Large intestine (tissue), 3 donors: ENCODE measurements around the gene PSMD3. TPM values are rescaled to one million over a fixed set of nuclear protein-coding genes. Genes with fewer than 3 reads are reported as not detected.

ENCODE experiments used
- DNase-seq, 2 donors: peaks; one replicate each; pipeline versions ENCODE4 v3.0.0 to v3.0.0-alpha.2; 2013
- H3K27ac ChIP-seq: one replicate; pipeline ENCODE4 v1.5.1; 2013; ENCODE audit warnings: low read length
- H3K27me3 ChIP-seq: 2 replicates; pipeline ENCODE4 v1.6.1; 2013; ENCODE audit warnings: low read length; ENCODE audit not compliant: control insufficient read depth, insufficient read depth
- H3K36me3 ChIP-seq: 2 replicates; pipeline ENCODE4 v1.6.1; 2013; ENCODE audit warnings: low read length; ENCODE audit not compliant: control insufficient read depth, insufficient read depth
- H3K4me1 ChIP-seq: one replicate; pipeline ENCODE4 v1.6.1; 2013; ENCODE audit warnings: low read length; ENCODE audit not compliant: control insufficient read depth, insufficient read depth
- H3K4me3 ChIP-seq: one replicate; pipeline ENCODE4 v1.5.1; 2013; ENCODE audit warnings: low read length
- H3K9me3 ChIP-seq: one replicate; pipeline ENCODE4 v1.6.1; 2013; ENCODE audit warnings: mild to moderate bottlenecking, low read depth, low read length, moderate library complexity; ENCODE audit not compliant: control insufficient read depth
- WGBS: methylation state at CpG from one replicate; pipeline ENCODE4 v1.1.5; 2013; ENCODE audit warnings: low lambda C conversion rate; ENCODE audit not compliant: insufficient coverage; 5-methylcytosine and 5-hydroxymethylcytosine counted together
- polyA plus RNA-seq: library from polyadenylated mRNA; unstranded; fragments of 120-200 nt; gene quantifications from one replicate; pipeline ENCODE4 v1.2.1, GENCODE V29; 2013

PSMD3 gene
- polyA plus RNA-seq, 1 donor = 73.3 TPM

DNA sequence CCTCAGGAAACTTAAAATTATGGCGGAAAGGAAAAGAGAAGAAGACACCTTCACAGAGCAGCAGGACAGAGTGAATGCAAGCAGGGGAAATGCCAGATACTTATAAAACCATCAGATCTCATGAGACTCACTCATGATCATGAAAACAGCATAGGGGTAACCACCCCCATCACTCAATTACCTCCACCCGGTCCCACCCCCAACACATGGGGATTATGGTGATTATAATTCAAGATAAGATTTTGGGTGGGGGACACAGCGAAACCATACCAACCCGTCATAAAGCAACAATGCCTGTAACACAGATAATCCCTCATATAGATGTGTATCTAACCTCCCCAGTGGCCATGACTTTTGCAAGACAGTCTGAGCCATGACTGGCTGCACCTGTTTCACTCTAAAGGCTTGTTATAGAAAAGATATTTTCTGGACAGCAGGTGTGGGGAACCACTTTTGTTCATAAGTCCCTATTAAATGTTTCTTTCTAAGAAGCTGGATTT is 24.8 kb upstream of the PSMD3 start:
- Histone ChIP-seq H3K9me3 (no peaks in the 10 kb centered on the region), H3K27me3 (no peaks in the 10 kb centered on the region), H3K36me3 (no peaks in the 10 kb centered on the region), H3K4me1 (peaks cover 7% of the 10 kb centered on the region), H3K4me3 (no peak overlapping the region), H3K27ac (no peak overlapping the region)
- no CpG with 5 or more reads among the region's 4 CpGs for WGBS
- no peak for DNase-seq

GRCh38 chr17:39960524-39961041 is 20.0 kb upstream of the PSMD3 start:
- H3K4me1 ChIP-seq = peaks cover 3% of the 10 kb centered on the region
- H3K27ac ChIP-seq = no peak overlapping the region
- no peaks in the 10 kb centered on the region for H3K27me3 ChIP-seq

GRCh38 chr17:39962642-39963220 is 17.9 kb upstream of the PSMD3 start, which contains the start of gene GSDMA:
Gene GSDMA, plus strand, starts transcription at chr17:39963004. Its CDS starts 2,684 bp downstream, at chr17:39965688.
- Histone ChIP-seq H3K4me1 (peaks cover 3% of the 10 kb centered on the region), H3K9me3 (no peaks in the 10 kb centered on the region), H3K36me3 (no peaks in the 10 kb centered on the region), H3K4me3 (no peak within 1 kb of the TSS), H3K27ac (no peak within 1 kb of the TSS), H3K27me3 (no peaks in the 10 kb centered on the region)
- DNase-seq = no peak
- WGBS = no CpG with 5 or more reads among the region's 6 CpGs

More at GRCh38 chr17:39960524-39961041, 20.0 kb upstream of the PSMD3 start:
- Histone ChIP-seq H3K9me3 (no peaks in the 10 kb centered on the region), H3K36me3 (no peaks in the 10 kb centered on the region), H3K4me3 (no peak overlapping the region)
- 65% methylated on average over 2 of the region's 8 CpGs for WGBS
- peak in 1 of 2 donors; percentile 32 for DNase-seq

DNA sequence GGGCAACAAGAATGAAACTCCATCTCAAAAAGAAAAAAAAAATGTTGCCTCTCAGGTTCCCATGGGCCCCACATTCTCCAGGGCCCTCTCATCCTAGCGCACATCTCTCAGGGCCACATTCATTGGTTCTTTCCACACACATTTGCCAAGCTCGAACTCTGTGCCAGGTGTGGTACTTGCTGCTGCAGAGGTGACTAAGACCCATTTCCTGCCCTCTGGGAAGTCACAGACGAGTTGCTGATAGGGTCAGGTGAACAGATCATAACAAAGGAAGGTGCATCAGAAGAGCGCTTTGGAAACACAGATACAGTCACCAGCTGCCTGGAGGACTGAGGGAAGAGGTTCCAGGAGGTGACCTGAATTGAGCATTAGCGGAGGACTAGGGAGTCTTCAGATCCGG is 16.8 kb upstream of the PSMD3 start:
- H3K9me3 ChIP-seq = no peaks in the 10 kb centered on the region
- H3K36me3 ChIP-seq = no peaks in the 10 kb centered on the region
- H3K4me1 ChIP-seq = peaks cover 6% of the 10 kb centered on the region
- H3K4me3 ChIP-seq = no peak overlapping the region
- no peaks in the 10 kb centered on the region for H3K27me3 ChIP-seq
- 83% methylated on average over 3 of the region's 6 CpGs for WGBS
- DNase-seq = no peak
- no peak overlapping the region for H3K27ac ChIP-seq

- 75% methylated on average over 4 of the region's 8 CpGs for WGBS
- Histone ChIP-seq H3K36me3 (no peaks in the 10 kb centered on the region), H3K27me3 (no peaks in the 10 kb centered on the region), H3K4me1 (peaks cover 5% of the 10 kb centered on the region), H3K4me3 (no peak overlapping the region), H3K27ac (no peak overlapping the region), H3K9me3 (no peaks in the 10 kb centered on the region)
- DNase-seq = no peak
Measured at GRCh38 chr17:39965017-39965699, 15.4 kb upstream of the PSMD3 start.

- Histone ChIP-seq H3K4me1 (peaks cover 9% of the 10 kb centered on the region), H3K27ac (no peak overlapping the region), H3K27me3 (peaks cover 7% of the 10 kb centered on the region), H3K36me3 (no peaks in the 10 kb centered on the region), H3K4me3 (no peak overlapping the region), H3K9me3 (no peaks in the 10 kb centered on the region)
- DNase-seq = no peak
- WGBS = no CpG with 5 or more reads among the region's 6 CpGs
Measured at GRCh38 chr17:39966771-39967170, 13.8 kb upstream of the PSMD3 start.

DNA sequence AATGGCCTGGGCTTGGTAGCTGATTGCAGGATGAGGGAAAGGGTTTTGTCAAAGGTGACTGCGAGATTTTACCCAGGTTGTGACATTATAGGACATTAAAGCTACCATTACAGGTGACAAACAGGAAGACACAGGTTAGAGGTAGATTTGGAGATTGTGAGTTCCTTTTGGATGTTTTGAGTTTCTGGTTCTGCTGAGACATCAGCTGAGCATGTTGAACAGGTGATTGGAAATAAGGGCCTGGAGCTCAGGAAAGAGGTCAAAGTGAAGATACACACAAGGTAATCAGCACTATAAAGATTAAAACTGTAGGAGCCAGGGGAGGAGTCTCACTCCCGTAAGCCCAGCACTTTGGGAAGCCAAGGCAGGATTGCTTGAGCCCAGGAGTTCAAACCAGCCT is 11.8 kb upstream of the PSMD3 start:
- peaks cover 11% of the 10 kb centered on the region for H3K27me3 ChIP-seq
- H3K36me3 ChIP-seq = no peaks in the 10 kb centered on the region
- H3K9me3 ChIP-seq = no peaks in the 10 kb centered on the region
- H3K27ac ChIP-seq = no peak overlapping the region
- no peak overlapping the region for H3K4me3 ChIP-seq
- DNase-seq = peak in 1 of 2 donors; percentile 58
- H3K4me1 ChIP-seq = peaks cover 9% of the 10 kb centered on the region
- 20% methylated on average over 1 of the region's 2 CpGs for WGBS

- WGBS = 100% methylated on average over 2 of the region's 6 CpGs
- Histone ChIP-seq H3K27ac (no peak overlapping the region), H3K4me1 (peaks cover 9% of the 10 kb centered on the region), H3K4me3 (no peak overlapping the region), H3K9me3 (no peaks in the 10 kb centered on the region), H3K27me3 (peaks cover 11% of the 10 kb centered on the region), H3K36me3 (no peaks in the 10 kb centered on the region)
- no peak for DNase-seq
Measured at GRCh38 chr17:39969375-39969774, 11.2 kb upstream of the PSMD3 start.

DNA sequence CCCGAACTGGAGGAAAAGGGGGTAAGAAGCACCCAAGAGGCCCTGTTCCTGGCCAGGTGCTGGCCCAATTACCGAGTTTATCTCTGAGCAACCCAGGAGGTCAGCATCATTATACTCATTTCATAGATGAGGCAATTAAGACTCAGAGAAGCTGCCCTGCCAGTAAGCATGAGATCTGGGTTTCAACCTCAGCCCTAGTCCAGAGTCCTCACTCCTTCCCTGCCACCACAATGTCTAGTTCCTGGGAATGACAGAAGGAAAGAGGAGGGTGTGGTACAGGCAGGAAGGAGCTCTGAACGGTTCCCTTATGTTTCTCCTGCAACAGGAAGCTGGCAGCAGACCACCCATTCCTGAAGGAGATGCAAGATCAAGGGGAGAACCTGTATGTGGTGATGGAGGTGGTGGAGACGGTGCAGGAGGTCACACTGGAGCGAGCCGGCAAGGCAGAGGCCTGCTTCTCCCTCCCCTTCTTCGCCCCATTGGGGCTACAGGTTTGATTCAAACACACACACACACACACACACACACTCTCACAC is 10.4 kb upstream of the PSMD3 start:
- Histone ChIP-seq H3K9me3 (no peaks in the 10 kb centered on the region), H3K27ac (peak overlapping the region; percentile 9), H3K27me3 (peaks cover 11% of the 10 kb centered on the region), H3K4me3 (no peak overlapping the region), H3K36me3 (no peaks in the 10 kb centered on the region), H3K4me1 (peaks cover 9% of the 10 kb centered on the region)
- no CpG with 5 or more reads among the region's 7 CpGs for WGBS
- peak; percentile 78 to 91 for DNase-seq

- peaks cover 9% of the 10 kb centered on the region for H3K4me1 ChIP-seq
- WGBS = 100% methylated on average over 1 of the region's 4 CpGs
Measured at GRCh38 chr17:39971076-39971603, 9.5 kb upstream of the PSMD3 start.

More at GRCh38 chr17:39971076-39971603, 9.5 kb upstream of the PSMD3 start:
- Histone ChIP-seq H3K27me3 (peaks cover 11% of the 10 kb centered on the region), H3K9me3 (no peaks in the 10 kb centered on the region), H3K36me3 (no peaks in the 10 kb centered on the region), H3K4me3 (no peak overlapping the region), H3K27ac (no peak overlapping the region)
- DNase-seq = peak in 1 of 2 donors; percentile 20
